Hindlimb muscle (tissue), 1 donor: ENCODE measurements around the gene DHX32. TPM values are rescaled to one million over a fixed set of nuclear protein-coding genes. Genes with fewer than 3 reads are reported as not detected.
A peak's percentile ranks its signal among the peaks of the same experiment; 100 is the strongest.

Source experiments
- DNase-seq: peaks from one replicate; pipeline ENCODE4 v3.0.0-alpha.2; 2013
- polyA plus RNA-seq: library from polyadenylated mRNA; unstranded; fragments of 120-200 nt; gene quantifications from one replicate; pipeline ENCODE4 v1.2.1, GENCODE V29; 2013; ENCODE audit not compliant: insufficient read length

DHX32 gene
- polyA plus RNA-seq, 1 donor = 19.1 TPM

GRCh38 chr10:125848857-125849256 is 32.2 kb downstream of the DHX32 start:
- no peak for DNase-seq

DNA sequence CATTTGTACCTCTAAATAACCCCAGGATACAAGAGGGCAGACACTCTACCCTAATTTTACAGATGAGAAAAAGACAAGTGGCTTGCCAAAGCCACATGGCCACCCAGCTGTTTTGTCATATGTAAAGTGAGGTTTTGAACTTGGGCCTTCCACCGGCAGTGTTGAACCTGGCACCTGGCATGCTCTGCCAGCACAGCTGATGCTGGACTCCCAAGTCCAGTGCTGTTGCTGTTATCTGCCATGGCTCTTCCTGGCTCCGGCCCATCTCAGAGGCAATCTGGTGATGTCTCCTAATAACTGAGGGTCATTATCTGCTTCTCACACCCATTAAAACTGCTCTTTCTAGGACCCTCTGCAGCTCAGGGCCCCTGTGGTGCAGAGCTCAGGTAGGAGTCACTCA is 32.7 kb downstream of the DHX32 start:
- no peak for DNase-seq

DNA sequence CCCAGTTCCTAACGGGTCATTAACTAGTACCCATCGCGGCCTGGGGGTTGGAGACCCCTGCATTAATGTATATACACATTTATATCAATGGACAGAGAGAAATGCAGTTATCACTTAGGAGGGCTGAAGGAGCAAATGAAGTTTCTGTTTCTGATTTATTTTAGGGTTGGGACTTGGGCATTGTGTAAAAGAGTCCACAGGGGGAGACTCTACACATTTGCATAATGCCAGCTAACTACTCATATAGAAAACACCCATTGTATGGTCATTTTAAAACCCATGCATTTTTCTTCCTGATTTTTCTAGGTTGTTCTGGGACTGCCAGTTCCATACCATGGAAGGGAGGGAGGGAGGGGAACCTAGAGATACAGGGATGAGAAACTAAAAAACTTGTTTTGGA is 34.2 kb downstream of the DHX32 start:
- no peak for DNase-seq

GRCh38 chr10:125845617-125846016 is 35.5 kb downstream of the DHX32 start:
- DNase-seq = no peak

- peak; percentile 40 for DNase-seq
These were observed 36.3 kb downstream of the DHX32 start for GRCh38 chr10:125844751-125845221.

DNA sequence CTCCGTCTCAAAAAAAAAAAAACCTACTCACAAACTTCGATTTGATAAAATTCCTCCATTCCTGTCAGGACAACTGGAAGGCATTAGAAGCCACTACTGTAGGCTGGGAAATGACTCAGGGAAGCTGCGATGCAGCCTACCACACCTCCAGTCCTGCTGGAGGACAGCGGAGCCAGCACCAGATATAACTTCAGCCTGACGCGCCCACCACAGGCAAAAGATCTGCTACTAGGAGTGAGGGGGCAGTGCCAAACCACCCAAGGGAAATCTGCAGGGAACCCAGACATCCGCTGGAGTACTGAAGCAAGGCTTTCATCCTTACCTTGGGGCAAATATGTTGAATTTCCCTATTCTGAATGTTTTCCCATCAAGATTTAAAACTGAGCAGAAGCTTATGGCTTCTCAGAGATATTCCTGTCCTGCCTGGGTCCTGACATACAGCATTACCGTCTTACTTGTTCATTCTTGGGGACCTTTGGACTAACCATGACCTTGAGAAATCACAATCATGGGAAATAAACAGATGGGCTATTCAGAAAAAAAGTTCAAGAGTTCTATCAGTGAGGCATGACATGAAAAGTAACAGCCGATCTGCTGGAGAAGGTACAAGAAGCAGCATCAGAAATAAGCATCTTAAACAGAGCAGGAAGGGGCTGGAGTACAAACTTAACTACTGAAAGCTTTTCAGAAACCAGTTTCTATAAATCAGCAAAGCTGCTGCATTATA is 37.3 kb downstream of the DHX32 start:
- no peak for DNase-seq

- DNase-seq = no peak
These were observed 40.1 kb downstream of the DHX32 start for GRCh38 chr10:125840955-125841354.

DNA sequence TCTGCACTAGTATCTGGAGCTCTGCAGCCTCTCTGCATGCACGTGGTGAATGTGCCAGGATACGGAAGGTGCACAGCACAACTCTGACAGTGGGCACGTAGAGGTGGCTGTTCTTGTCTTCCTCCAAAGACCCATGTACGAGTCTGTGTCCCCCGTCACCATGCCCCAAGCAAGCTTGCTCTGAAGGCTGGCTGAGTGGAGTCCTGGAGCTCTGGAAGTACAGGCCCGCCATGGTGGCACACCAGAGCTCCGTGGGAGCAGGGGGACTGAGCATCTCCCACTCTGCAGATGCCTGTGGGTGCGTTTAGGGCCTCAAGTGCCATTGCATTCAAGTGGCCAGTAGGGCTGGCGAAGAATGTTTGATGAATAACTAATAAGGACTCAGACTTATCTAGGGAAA is 40.7 kb downstream of the DHX32 start:
- DNase-seq = no peak

- DNase-seq = no peak
These were observed 42.1 kb downstream of the DHX32 start for GRCh38 chr10:125838802-125839575.

DNA sequence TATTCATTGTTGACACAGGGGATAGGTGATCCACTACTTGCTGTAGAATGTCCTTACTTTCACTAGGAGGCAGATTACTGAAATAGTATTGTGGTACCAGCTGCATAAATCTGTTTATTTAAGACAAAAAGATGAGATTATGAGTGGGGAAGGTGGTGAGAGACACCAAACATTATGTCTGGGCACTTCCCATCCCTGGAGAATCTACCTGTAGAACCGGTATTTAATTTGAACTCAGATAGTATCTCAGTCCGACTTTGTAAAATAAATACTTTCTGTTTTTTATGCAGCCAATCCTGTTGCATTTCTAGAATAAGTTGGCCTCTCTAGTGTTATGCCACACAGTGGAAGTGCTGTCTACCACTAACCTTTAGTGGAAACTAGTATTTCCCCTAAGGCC is 44.3 kb downstream of the DHX32 start:
- no peak for DNase-seq

- DNase-seq = no peak
These were observed 52.8 kb downstream of the DHX32 start for GRCh38 chr10:125828311-125828710.

GRCh38 chr10:125827133-125827532 is 54.0 kb downstream of the DHX32 start:
- DNase-seq = no peak

GRCh38 chr10:125824736-125825135 is 56.4 kb downstream of the DHX32 start:
- DNase-seq = no peak

GRCh38 chr10:125823663-125824251 is 57.3 kb downstream of the DHX32 start:
- no peak for DNase-seq

GRCh38 chr10:125822878-125823662 is 58.0 kb downstream of the DHX32 start, which contains the start of the genes BCCIP and UROS:
TSS of gene BCCIP (plus strand) at chr10:125823546. CDS start at chr10:125823558, 12 bp downstream.
TSS of gene UROS (minus strand) at chr10:125823258. CDS start at chr10:125816499, 6,759 bp downstream.
- peak; percentile 91 for DNase-seq

GRCh38 chr10:125820701-125821100 is 60.4 kb downstream of the DHX32 start:
- DNase-seq = no peak

- no peak for DNase-seq
These were observed 63.6 kb downstream of the DHX32 start for GRCh38 chr10:125817337-125817946.

- DNase-seq = no peak
These were observed 64.5 kb downstream of the DHX32 start for GRCh38 chr10:125816548-125816947.

- no peak for DNase-seq
These were observed 65.3 kb downstream of the DHX32 start for GRCh38 chr10:125815764-125816163.

DNA sequence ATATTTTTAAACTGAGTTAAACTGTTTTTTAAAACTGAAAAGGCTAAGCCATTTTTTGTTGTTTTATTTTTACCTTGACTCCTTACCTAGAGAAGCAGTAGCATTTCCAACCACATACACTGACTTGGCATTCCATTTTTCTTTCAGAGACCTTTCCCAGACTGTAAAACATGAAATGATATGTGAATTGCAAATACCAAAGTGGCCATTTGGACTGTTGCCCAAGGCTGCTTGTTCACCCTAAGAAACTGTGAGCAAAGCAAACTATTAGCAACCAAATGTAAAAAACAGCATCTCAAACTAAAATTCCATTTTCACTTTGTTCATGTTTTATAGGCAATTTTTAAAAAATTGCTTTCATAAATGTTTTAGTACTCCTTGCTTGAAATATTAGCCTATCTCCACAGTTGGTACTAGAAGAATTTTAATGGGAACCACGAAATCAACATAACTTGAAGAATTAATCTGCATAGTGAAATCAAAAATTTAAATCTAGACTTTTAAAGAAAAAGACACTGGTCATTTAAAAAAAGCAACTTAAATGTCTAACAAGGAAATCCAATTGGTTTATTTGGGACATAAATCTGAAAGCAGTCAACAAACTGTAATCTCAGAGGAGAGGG is 68.9 kb downstream of the DHX32 start:
- no peak for DNase-seq

DNA sequence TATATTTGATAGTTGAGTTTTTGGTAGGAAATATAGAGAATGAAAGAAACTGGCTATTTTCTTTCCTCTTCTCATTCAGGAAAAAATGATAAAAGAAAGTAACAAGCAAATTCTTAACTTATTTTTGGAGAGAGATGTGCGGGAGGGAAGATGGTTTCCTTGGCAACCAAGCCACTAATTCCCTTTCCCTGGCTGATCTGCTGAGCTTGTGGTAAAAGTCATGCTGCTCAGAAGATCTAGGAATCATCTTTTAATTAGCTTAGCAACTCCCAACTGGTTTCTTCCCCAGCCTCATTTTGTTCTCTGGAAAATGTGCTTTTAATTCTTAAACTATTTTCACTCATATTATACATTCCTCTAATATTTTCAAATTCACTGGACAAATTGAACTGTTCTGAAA is 69.8 kb downstream of the DHX32 start:
- DNase-seq = no peak

DNA sequence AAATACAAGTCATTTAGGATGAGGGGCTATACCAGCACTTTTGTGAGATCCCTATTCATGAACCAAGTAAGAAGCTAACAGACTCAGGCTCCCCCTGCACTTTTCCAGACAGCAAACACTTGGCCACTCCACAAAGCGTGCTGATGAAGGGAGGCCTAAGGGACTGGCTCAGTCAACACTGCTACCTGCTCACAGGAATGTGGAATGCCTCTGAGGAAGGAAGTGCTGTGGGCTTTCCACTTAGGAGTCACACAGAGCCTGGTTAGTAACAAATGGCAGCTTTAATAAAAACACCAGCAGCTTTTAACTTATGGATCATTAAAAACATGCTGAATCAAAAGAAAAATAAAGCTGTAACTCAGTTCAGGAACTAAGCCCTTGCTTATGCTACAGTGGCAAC is 73.0 kb downstream of the DHX32 start:
- DNase-seq = no peak
